ENCODE results near the gene MCM3AP. TPM values are rescaled to one million over a fixed set of nuclear protein-coding genes. Genes with fewer than 3 reads are reported as not detected.

The MCM3AP gene
- total and polyA plus RNA-seq, 8 donors = 77.4 to 106 (median 94.9) TPM

- intact Hi-C loops (cut with DNase I) = no loop called here
- H3K4me3 ChIP-seq = no peak overlapping the region
- peaks cover 0 to 100% of the 10 kb centered on the region in 2 donors for H3K36me3 ChIP-seq
- no peaks in the 10 kb centered on the region for H3K27me3 ChIP-seq
- no peaks in the 10 kb centered on the region for H3K4me1 ChIP-seq
- H3K27ac ChIP-seq = no peak overlapping the region
- no peak for DNase-seq
- no peaks in the 10 kb centered on the region for H3K9me3 ChIP-seq
- no peak for ATAC-seq
- no peak for TF ChIP-seq CTCF (IDR thresholded peaks at IDR 0.05)
Measured at GRCh38 chr21:46255166-46255565, 30.2 kb downstream of the MCM3AP start.

GRCh38 chr21:46254208-46254975, 31.0 kb downstream of the MCM3AP start:
- Histone ChIP-seq H3K36me3 (peaks cover 0 to 100% of the 10 kb centered on the region in 2 donors), H3K27ac (no peak overlapping the region), H3K9me3 (no peaks in the 10 kb centered on the region), H3K4me3 (no peak overlapping the region), H3K27me3 (no peaks in the 10 kb centered on the region), H3K4me1 (no peaks in the 10 kb centered on the region)
- intact Hi-C loops (cut with DNase I) = no loop called here
- ATAC-seq = no peak
- no peak for DNase-seq
- no peak for TF ChIP-seq CTCF (IDR thresholded peaks at IDR 0.05)

GRCh38 chr21:46253610-46254124, 31.7 kb downstream of the MCM3AP start:
- H3K27ac ChIP-seq = no peak overlapping the region
- H3K4me1 ChIP-seq = no peaks in the 10 kb centered on the region
- H3K36me3 ChIP-seq = peaks cover 0 to 100% of the 10 kb centered on the region in 2 donors
- H3K9me3 ChIP-seq = no peaks in the 10 kb centered on the region
- DNase-seq = no peak
- H3K4me3 ChIP-seq = no peak overlapping the region
- H3K27me3 ChIP-seq = no peaks in the 10 kb centered on the region
- intact Hi-C loops (cut with DNase I) = no loop called here
- no peak for ATAC-seq
- no peak for TF ChIP-seq CTCF (IDR thresholded peaks at IDR 0.05)

- Histone ChIP-seq H3K27ac (no peak overlapping the region), H3K9me3 (no peaks in the 10 kb centered on the region), H3K36me3 (peaks cover 0 to 100% of the 10 kb centered on the region in 2 donors), H3K27me3 (no peaks in the 10 kb centered on the region), H3K4me3 (no peak overlapping the region), H3K4me1 (no peaks in the 10 kb centered on the region)
- no peak for TF ChIP-seq CTCF (IDR thresholded peaks at IDR 0.05)
- DNase-seq = no peak
- intact Hi-C loops (cut with DNase I) = no loop called here
- ATAC-seq = no peak
Measured at GRCh38 chr21:46252840-46253239, 32.6 kb downstream of the MCM3AP start.

GRCh38 chr21:46250146-46250725, 35.2 kb downstream of the MCM3AP start:
- intact Hi-C loops (cut with DNase I) = no loop called here
- no peak for DNase-seq
- no peak overlapping the region for H3K27ac ChIP-seq
- no peaks in the 10 kb centered on the region for H3K27me3 ChIP-seq
- TF ChIP-seq CTCF (IDR thresholded peaks at IDR 0.05) = no peak
- peaks cover 0 to 100% of the 10 kb centered on the region in 2 donors for H3K36me3 ChIP-seq
- no peaks in the 10 kb centered on the region for H3K4me1 ChIP-seq
- H3K9me3 ChIP-seq = no peaks in the 10 kb centered on the region
- no peak for ATAC-seq
- H3K4me3 ChIP-seq = no peak overlapping the region

All from left lung (tissue), 10 donors.